HG03039 (cell line): Measurements from ENCODE around the gene PDPN.

Experiments
- ATAC-seq: cut with Tn5 transposase; IDR thresholded peaks from one replicate; pipeline ENCODE4 v1.9.1; 2021; ENCODE audit warnings: mild to moderate bottlenecking, moderate library complexity; ENCODE audit not compliant: unreplicated experiment

PDPN gene

GRCh38 chr1:13616234-13616633 lies 32.6 kb downstream of the PDPN start:
- no peak for ATAC-seq

GRCh38 chr1:13617108-13617507 lies 33.5 kb downstream of the PDPN start:
- no peak for ATAC-seq

GRCh38 chr1:13617773-13618172 lies 34.1 kb downstream of the PDPN start:
- ATAC-seq: no peak

- no peak for ATAC-seq
Observed at GRCh38 chr1:13618483-13618882, 34.9 kb downstream of the PDPN start.

- ATAC-seq: no peak
Observed at GRCh38 chr1:13619909-13620308, 36.3 kb downstream of the PDPN start.

GRCh38 chr1:13620825-13621224 lies 37.2 kb downstream of the PDPN start:
- ATAC-seq: no peak

- ATAC-seq: no peak
Observed at GRCh38 chr1:13622446-13622845, 38.8 kb downstream of the PDPN start.

GRCh38 chr1:13623021-13623637 lies 39.5 kb downstream of the PDPN start:
- no peak for ATAC-seq

- no peak for ATAC-seq
Observed at GRCh38 chr1:13624526-13624925, 40.9 kb downstream of the PDPN start.

GRCh38 chr1:13627127-13627526 lies 43.5 kb downstream of the PDPN start:
- no peak for ATAC-seq

- ATAC-seq: no peak
Observed at GRCh38 chr1:13628218-13628617, 44.6 kb downstream of the PDPN start.

GRCh38 chr1:13628711-13629110 lies 45.1 kb downstream of the PDPN start:
- no peak for ATAC-seq

GRCh38 chr1:13642306-13643004 lies 58.8 kb downstream of the PDPN start:
- ATAC-seq: no peak

- no peak for ATAC-seq
Observed at GRCh38 chr1:13643017-13643416, 59.4 kb downstream of the PDPN start.

- no peak for ATAC-seq
Observed at GRCh38 chr1:13646521-13646920, 62.9 kb downstream of the PDPN start.

GRCh38 chr1:13651279-13651678 lies 67.6 kb downstream of the PDPN start:
- ATAC-seq: no peak

GRCh38 chr1:13652238-13652637 lies 68.6 kb downstream of the PDPN start:
- ATAC-seq: no peak

- no peak for ATAC-seq
Observed at GRCh38 chr1:13661539-13661938, 77.9 kb downstream of the PDPN start.

GRCh38 chr1:13662493-13662892 lies 78.9 kb downstream of the PDPN start:
- no peak for ATAC-seq

GRCh38 chr1:13663969-13664368 lies 80.3 kb downstream of the PDPN start:
- no peak for ATAC-seq

GRCh38 chr1:13664451-13664850 lies 80.8 kb downstream of the PDPN start:
- no peak for ATAC-seq

- ATAC-seq: no peak
Observed at GRCh38 chr1:13666317-13666716, 82.7 kb downstream of the PDPN start.
